Fibroblast of gingiva (primary cell): ENCODE results near the gene BGN.

Experiments
- DNase-seq: peaks from one replicate; pipeline ENCODE4 v3.0.0-alpha.2; 2011; ENCODE audit warnings: low read depth

The BGN gene

DNA sequence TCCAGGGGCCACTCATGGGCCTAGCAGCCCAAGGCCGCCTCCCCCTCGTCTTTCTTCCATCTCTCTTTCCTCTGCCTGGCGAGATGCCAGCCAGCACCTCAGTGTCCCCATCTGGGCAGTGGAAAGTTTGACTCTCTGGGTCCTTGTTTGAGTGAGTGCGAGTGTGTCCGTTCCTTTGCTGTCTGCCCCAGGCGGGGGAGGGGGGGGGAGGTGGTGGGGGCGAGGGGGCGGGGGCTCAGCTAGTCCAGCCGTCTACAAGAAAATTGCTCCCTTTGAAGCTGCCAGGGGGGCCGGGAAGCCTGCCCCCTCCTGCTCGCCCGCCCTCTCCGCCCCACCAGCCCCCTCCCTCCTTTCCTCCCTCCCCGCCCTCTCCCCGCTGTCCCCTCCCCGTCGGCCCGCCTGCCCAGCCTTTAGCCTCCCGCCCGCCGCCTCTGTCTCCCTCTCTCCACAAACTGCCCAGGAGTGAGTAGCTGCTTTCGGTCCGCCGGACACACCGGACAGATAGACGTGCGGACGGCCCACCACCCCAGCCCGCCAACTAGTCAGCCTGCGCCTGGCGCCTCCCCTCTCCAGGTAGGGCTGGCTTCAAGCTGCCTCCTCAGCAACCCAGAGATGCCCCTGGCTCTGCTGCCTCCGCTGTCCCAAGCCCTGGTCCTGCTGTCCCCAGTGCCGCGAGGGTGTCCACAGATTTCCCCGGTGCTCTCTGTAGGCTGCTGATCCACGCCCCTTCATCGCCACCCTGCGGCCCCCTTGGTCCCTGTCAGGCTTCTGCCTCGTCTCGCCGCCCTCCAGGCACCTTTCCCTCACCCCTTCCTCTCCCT, at the start of gene BGN:
Gene BGN (plus strand): TSS at position 440 of the 821 bp plus-strand sequence. CDS start 9,652 bp downstream, outside the sequence.
- peak; percentile 17 for DNase-seq

DNA sequence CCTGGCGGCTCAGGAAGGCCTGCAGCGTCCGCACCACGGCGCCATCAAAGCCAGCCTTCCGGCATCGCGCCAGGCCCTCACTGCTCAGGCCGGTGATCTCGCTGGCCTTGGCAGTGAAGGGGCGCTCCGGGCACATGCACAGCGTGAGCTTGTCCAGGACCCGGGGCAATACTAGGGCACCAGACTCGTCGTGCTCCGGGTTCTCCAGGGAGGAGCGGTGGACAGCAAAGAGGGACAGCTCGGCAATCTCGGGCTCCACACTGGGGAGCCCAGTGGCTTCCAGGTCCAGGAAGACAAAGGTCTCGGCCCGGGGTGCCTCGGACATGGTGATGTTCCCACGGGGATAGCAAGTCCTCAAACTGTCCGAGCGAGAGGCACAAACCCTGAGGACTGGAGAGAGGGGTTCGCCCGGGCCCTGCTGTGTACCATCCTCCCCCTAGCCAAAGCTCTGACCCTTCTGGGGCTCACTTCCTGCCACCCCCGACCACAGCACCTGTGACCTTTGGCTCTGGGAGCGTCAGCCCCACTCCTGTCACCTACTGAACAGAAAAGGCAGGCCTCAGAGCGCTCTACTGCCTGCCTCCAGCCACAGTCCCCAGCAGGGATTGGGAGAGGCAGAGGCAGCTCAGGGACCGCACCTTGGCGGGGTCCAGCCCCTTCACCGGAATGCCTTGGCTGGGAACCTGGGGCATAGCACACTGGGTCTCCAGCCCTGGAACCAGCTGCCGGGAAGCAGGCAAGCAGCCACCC, 49.5 kb upstream of the BGN start:
- DNase-seq: no peak

DNA sequence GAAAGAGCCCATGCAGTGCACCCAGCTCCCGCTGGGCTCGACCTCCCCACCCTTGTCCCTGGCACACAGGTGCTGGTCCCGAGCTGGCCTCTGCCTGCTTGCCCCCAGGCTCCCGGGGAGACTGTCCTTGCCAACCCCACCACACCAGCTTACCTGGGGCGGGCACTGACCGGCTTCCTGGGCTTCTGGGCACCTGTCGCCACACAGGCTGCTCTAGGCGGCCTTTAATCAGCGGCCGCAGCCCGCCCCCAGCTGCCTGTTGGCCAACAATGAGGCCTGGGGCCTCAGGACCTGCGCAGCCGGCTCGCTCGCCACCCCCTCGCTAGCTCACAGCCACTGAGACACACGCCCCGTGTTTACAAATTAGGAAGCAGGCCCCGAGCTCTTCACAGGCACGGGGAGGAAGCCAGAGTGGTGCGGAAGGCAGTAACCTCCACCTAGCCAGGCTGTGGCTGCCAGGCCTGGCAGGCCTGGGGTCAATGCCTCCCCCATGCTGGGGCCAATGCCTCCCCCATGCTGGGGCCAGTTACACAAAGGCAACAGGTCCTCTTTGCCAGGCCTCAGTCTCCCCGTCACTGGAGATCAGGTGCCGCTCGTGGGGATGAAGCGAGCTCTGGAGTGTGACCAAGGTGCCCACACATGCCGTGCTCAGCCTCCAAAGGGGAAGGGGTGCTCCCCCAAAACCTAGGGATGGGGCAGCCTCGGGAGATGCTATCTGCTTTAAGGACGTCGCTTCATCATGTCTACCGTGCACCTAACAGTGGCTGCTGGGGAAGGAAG, 48.7 kb upstream of the BGN start, which contains the start of gene TREX2:
Gene TREX2 (minus strand): TSS at position 201 of the 780 bp plus-strand sequence. CDS start 626 bp downstream, outside the sequence.
- DNase-seq: no peak

DNA sequence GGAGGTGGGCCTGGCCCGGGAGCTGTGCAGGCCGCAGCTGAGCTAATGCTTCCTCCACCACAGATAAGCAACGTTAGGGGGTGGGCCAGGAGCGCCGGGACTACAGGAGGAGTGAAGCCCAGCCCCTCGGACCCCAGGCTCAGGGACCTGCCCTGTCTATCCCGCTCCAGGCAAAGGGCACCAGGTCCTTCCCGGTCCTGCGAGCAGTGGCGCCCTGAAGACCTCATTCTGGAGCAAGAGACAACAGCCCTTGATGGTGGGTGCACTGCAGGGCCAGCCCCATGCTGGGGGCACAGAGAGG, 48.2 kb upstream of the BGN start:
- DNase-seq: no peak

DNA sequence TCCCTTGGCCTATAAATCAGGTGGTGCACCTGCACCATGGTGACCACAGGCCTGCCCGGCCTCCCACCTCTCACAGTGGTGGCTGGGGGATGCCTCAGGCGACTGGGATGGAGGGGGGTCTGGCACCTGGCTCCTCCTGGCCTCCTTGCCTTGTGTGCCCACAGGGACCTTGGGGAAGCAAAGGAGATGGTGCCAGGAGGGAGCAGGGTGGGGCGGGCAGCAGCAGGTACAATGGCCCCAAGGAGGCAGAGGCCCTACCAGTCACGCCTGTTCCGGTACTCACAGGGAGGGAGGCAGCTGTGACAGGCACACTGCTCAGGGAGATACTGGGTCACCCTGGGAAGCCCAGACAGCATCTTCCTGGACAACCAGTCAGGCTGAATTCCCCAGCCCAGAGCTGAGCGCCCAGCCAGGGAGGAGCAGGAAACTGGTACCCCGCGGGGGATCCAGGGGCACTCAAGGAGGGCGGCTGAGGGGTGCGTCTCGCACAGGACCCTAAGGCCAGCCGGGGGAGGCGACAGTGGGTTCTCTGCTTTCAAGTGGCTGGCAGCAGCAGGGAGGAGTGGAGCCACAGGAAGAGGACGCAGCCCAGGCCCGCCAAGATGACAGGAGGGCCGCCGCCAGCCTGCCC, 47.7 kb upstream of the BGN start:
- DNase-seq: no peak

DNA sequence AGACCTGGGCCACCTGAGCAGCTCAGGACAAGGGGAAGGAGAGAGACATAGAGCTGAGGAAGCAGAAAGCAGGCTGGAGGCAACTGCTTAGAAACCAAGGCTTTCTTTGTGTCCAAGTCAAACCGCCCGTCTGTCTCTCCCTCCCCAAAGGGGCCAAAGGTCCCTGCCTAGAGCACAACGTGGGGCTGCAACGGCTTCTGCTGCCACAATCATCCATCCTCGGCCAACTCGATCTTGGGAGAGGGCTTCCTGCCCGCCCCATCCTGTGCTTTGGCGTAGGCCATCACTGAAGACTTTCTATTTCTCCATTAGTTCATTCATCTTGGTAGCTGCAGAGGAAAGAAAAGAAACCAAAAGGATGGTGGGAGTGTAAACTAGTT, 47.2 kb upstream of the BGN start:
- no peak for DNase-seq

DNA sequence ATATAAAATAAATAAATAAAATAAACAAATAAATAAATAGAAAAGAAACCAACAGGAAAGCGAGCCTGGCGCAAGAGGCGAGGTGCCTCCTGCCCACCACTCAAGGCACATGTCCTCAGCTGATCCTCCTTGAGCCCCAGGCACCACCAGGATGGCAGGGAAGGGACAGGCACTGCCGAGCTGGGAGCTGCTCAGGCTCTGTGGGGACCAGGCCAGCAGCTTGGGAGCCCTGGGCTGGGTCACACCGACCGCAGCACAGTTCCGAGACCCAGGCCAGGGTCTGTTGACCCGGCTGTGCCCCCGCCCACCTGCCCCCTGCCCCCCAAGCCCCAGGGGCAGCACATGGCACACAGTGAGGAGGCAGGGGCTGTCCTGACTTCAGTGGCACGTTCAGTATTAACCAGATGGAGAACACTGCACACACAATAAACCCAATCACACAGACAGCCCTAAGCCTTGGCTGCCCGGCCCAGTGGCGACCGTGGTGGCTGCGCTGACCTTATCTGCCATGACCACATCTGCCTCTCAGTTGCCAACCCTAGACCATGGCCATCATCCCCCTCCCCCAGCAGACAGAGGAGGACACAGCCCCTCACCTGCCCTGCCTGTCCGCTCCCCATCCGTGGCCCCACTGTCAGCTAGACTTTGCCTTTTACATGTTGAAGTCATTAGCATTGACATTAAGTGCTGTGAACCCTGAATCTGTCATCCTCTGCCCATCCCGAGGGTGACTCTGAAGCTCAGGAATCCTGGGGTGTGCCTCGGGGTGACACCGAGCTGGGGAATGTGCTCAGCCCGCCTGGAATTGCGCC, 46.0 kb upstream of the BGN start:
- DNase-seq: no peak

DNA sequence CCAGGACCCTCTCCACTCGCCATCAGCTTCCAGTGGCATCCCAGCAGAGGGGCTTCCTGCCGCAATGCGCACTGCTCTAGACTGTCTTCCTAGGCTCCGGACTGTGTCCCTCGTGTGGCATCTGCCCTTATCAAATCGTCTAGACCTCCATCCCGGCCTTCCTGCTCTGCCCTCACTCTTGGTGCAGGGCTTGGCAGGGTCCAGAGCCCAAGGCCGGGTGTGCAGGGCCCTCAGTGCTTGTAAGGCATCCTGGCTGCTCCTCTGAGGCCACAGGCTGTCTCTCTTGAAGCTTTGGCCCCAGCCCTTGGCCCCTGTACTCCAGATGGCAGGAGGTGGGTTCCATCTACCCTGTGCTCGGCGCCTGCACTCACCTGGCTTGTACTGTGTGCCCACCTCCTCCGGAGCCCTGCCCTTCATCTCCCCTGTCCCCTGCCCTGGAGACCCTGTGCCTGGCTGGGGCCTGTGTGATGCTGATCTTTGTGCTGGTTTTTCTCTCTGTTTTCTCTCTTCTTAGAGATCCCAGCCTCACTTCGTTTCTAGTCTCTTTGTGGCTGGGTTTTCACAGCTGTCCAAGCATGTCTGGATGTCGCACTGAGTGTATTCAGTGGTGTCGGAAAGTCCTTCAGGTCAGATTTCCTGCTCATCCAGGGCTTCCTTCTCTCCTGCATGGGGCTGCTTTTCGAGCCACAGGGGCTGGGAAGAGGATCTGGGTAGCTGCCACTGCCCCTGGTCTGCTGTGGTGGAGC, 45.2 kb upstream of the BGN start:
- no peak for DNase-seq

DNA sequence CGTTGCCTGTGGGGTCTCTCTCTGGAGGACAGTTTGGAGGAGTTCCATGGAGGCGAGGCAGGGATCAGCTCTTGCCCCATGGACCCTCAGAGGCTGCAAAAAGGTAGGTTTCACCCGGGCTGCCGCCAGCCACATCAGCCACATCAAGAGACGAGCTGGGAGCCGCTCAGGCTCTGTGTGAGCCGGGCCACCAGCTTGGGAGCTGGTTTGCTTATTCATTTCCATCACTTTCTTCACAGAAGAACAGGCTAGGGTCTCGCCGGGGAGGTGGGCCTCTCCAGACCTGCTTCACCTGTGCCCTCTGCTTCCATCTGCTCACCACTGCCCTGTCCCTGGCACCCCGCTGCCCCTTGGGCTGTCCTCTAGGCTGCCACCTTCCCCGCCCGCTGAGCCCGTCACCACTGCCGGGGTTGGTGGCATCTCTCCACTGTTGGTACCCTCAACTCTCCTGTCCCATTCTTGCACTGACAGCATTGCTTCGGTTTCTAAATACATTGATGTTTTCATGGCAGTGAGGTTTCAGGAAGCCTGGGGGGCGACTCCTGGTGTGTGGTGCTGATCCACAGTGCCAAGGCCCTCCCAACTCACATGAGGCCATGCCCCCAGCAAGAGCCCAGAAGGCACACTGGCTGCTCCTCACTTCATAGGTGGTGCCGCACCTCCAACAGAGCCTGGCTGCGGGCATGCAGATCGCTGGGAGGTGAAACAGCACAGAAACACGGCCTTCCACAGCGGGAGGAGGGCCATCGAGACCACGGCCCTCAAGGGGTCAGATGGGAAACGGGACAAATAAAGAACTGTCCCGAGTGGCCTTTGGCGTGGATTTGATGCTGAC, 44.4 kb upstream of the BGN start:
- DNase-seq: no peak

DNA sequence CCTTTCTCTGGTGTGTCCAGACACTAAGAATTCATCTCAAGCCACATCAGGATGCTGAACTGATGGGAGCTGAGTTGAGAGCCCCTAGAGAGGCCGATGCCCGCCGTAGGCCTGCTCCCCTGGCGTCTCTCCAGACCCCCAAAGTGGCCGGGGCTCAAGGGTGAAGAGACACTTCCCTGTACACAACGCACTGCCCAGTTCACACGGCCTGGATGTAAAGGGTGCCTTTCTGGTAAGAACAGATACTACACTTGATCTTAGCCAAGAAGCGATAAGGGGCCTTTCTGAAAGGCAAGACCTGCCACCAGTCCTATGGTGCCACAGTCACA, 43.9 kb upstream of the BGN start:
- DNase-seq: no peak

GRCh38 chrX:153454901-153455550, 39.8 kb upstream of the BGN start:
- no peak for DNase-seq

DNA sequence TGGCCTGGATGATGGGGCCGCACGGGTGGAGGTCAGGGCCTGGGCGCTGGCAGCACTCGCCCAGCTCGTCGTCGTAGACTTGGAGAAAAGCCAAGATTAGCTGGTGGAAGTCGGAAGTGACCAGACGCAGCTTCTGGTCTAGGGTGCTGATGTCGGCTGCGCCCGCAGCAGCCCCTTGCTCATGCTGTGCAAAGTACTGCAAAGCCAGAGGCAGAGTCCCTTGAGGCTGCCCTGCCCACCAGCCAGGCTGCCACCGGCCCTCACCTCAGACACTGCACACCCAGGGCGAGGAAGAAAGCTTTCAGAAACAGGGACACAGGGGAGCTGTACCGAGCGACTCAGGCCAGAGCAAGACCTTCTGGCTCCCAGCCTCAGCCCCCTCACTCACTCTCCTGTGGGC, 39.2 kb upstream of the BGN start:
- DNase-seq: no peak

GRCh38 chrX:153456161-153456560, 38.6 kb upstream of the BGN start:
- no peak for DNase-seq

- DNase-seq: no peak
These were observed 38.1 kb upstream of the BGN start for GRCh38 chrX:153456704-153457103.

GRCh38 chrX:153457136-153457825, 37.5 kb upstream of the BGN start:
- no peak for DNase-seq

GRCh38 chrX:153457827-153458466, 36.8 kb upstream of the BGN start:
- DNase-seq: no peak

GRCh38 chrX:153458476-153458875, 36.3 kb upstream of the BGN start:
- no peak for DNase-seq

- peak; percentile 41 for DNase-seq
These were observed 34.8 kb upstream of the BGN start for GRCh38 chrX:153459986-153460385.
